ENCODE measurements around the gene SPAG17.

GRCh38 chr1:118147522-118147921 is 37.5 kb downstream of the SPAG17 start:
- TF ChIP-seq MXI1 (IDR thresholded peaks at IDR 0.05; ENCODE audit: low read depth, low read length) (no peak), YY1 (IDR thresholded peaks at IDR 0.05; ENCODE audit: low read depth) (no peak), EZH2phosphoT487 (IDR thresholded peaks at IDR 0.05; ENCODE audit: borderline replicate concordance, low read depth) (no peak), CTCF (IDR thresholded peaks at IDR 0.05) (no peak), FOXJ3 (CRISPR knock-in tag; IDR thresholded peaks at IDR 0.05) (no peak), FOXM1 (IDR thresholded peaks at IDR 0.05; ENCODE audit: low read depth) (no peak), RAD21 (IDR thresholded peaks at IDR 0.05; ENCODE audit: low read length) (no peak), PBX3 (IDR thresholded peaks at IDR 0.05) (no peak)
